SK-N-SH (cell line): ENCODE data around the gene COL28A1. TPM values are rescaled to one million over a fixed set of nuclear protein-coding genes. Genes with fewer than 3 reads are reported as not detected.

ENCODE experiments used
- CTCF ChIA-PET: fragments of 300-600, 350-600 bp; formaldehyde crosslinking; extraction: SDS; loops from one replicate; lab custom pipeline; 2021; lab: Yijun Ruan, JAX
- POLR2A ChIA-PET: fragments of 350-600 bp; sonication (Branson Sonifier 250); formaldehyde crosslinking; extraction: SDS; loops from one replicate; lab custom pipeline; 2020; ENCODE audit warnings: antibody characterized with exemption, inconsistent platforms; lab: Yijun Ruan, JAX
- DNase-seq: peaks from one replicate; pipeline ENCODE4 v3.0.0; 2012
- H2AFZ ChIP-seq: fragments of 200-600 bp; sonication (generic); 2 replicates; pipeline ENCODE4 v1.8.1; 2016; ENCODE audit warnings: antibody characterized with exemption, mild to moderate bottlenecking, low read depth
- H3F3A ChIP-seq: fragments of 200-600 bp; sonication (generic); replicated peaks from 2 replicates; pipeline ENCODE3; 2016; ENCODE audit warnings: antibody characterized with exemption, mild to moderate bottlenecking; ENCODE audit not compliant: insufficient read depth
- H3K27ac ChIP-seq, 2 experiments: fragments of 200-500 bp in 1 of 2; fragments of 200-600 bp in 1 of 2; sonication (Bioruptor generic) in 1 of 2; sonication (generic), shearing (Covaris generic) in 1 of 2; 2 replicates each; pipeline versions ENCODE4 v1.5.1 to v1.6.1; 2014 to 2016; ENCODE audit warnings: low read depth in 2 of 2, inconsistent platforms in 1 of 2, low read length in 1 of 2, mild to moderate bottlenecking in 1 of 2, mixed read lengths in 1 of 2
- H3K27me3 ChIP-seq: fragments of 200-600 bp; sonication (generic), shearing (Covaris generic); 2 replicates; pipeline ENCODE4 v1.6.1; 2016; ENCODE audit warnings: mixed run types; ENCODE audit not compliant: insufficient read depth
- H3K36me3 ChIP-seq, 2 experiments: fragments of 200-500 bp in 1 of 2; fragments of 200-600 bp in 1 of 2; sonication (Bioruptor generic) in 1 of 2; sonication (generic) in 1 of 2; replicated peaks in 1 of 2; 2 replicates each; pipeline versions ENCODE3 to v1.5.1; 2014 to 2016; ENCODE audit warnings: low read length in 1 of 2, mild to moderate bottlenecking in 1 of 2; ENCODE audit not compliant: insufficient read depth in 2 of 2, control insufficient read depth in 1 of 2
- H3K4me1 ChIP-seq, 2 experiments: fragments of 200-500 bp in 1 of 2; fragments of 200-600 bp in 1 of 2; sonication (Bioruptor generic) in 1 of 2; sonication (generic), shearing (Covaris generic) in 1 of 2; 2 replicates each; pipeline versions ENCODE4 v1.5.1 to v1.6.1; 2014 to 2016; ENCODE audit warnings: low read depth in 1 of 2, low read length in 1 of 2, mixed run types in 1 of 2; ENCODE audit not compliant: insufficient read depth in 2 of 2, control insufficient read depth in 1 of 2
- H3K4me2 ChIP-seq: fragments of 200-600 bp; sonication (generic), shearing (Covaris generic); 2 replicates; pipeline ENCODE4 v1.6.1; 2017; ENCODE audit warnings: mixed run types
- H3K4me3 ChIP-seq, 2 experiments: fragments of 200-500 bp in 1 of 2; fragments of 200-600 bp in 1 of 2; sonication (Bioruptor generic) in 1 of 2; sonication (generic), shearing (Covaris generic) in 1 of 2; 2 replicates each; pipeline versions ENCODE4 v1.5.1 to v1.8.1; 2014 to 2016; ENCODE audit warnings: low read depth in 2 of 2, inconsistent platforms in 1 of 2, low read length in 1 of 2, mild to moderate bottlenecking in 1 of 2, mixed read lengths in 1 of 2, moderate library complexity in 1 of 2
- H3K79me2 ChIP-seq: fragments of 200-600 bp; sonication (generic); 2 replicates; pipeline ENCODE4 v1.8.1; 2017; ENCODE audit warnings: mild to moderate bottlenecking; ENCODE audit not compliant: insufficient read depth
- H3K9ac ChIP-seq: fragments of 200-600 bp; sonication (generic); 2 replicates; pipeline ENCODE4 v1.6.1; 2017; ENCODE audit warnings: mixed run types
- H3K9me2 ChIP-seq: fragments of 200-600 bp; sonication (generic); 2 replicates; pipeline ENCODE4 v1.6.1; 2017; ENCODE audit warnings: mixed run types
- H3K9me3 ChIP-seq: fragments of 200-600 bp; sonication (generic); 2 replicates; pipeline ENCODE4 v1.6.1; 2017; ENCODE audit warnings: mixed run types, mild to moderate bottlenecking, moderate library complexity
- H4K20me1 ChIP-seq: fragments of 200-600 bp; sonication (generic); 2 replicates; pipeline ENCODE4 v1.6.1; 2017; ENCODE audit warnings: mild to moderate bottlenecking, mixed run types; ENCODE audit not compliant: insufficient read depth
- CHD2 ChIP-seq: fragments of 150-350 bp; IDR thresholded peaks from 2 replicates; pipeline ENCODE4 v1.6.1; 2018; ENCODE audit warnings: low read length; ENCODE audit not compliant: partially characterized antibody
- EP300 ChIP-seq, 2 experiments: IDR thresholded peaks; 2 replicates each; pipeline versions ENCODE4 v1.4.0 to v1.6.1; 2012; ENCODE audit warnings: borderline replicate concordance in 1 of 2, low read depth in 1 of 2, low read length in 1 of 2
- FOXJ3 ChIP-seq: sonication (generic); formaldehyde crosslinking; IDR thresholded peaks from 2 replicates; pipeline ENCODE4 v1.5.1; 2020; ENCODE audit warnings: mild to moderate bottlenecking, missing genetic modification reagents
- FOXM1 ChIP-seq: IDR thresholded peaks from 2 replicates; pipeline ENCODE4 v1.4.0; 2012; ENCODE audit warnings: low read depth, mild to moderate bottlenecking
- JUND ChIP-seq: IDR thresholded peaks from 2 replicates; pipeline ENCODE4 v1.4.0; 2012
- MXI1 ChIP-seq: IDR thresholded peaks from 2 replicates; pipeline ENCODE4 v1.6.1; 2012; ENCODE audit warnings: mild to moderate bottlenecking, low read depth, low read length, improper control_type of control experiment
- NRF1 ChIP-seq: IDR thresholded peaks from 2 replicates; pipeline ENCODE4 v1.6.1; 2012; ENCODE audit warnings: low read depth, mild to moderate bottlenecking, low read length
- POLR2AphosphoS5 ChIP-seq: IDR thresholded peaks from 2 replicates; pipeline ENCODE4 v1.6.1; 2012; ENCODE audit warnings: low read depth, low read length
- RCOR1 ChIP-seq: fragments of 150-350 bp; IDR thresholded peaks from 2 replicates; pipeline ENCODE4 v1.6.1; 2017; ENCODE audit warnings: antibody characterized with exemption, low read length
- RFX5 ChIP-seq: IDR thresholded peaks from 2 replicates; pipeline ENCODE4 v1.6.1; 2012; ENCODE audit warnings: mild to moderate bottlenecking, improper control_type of control experiment, low read length
- SIN3A ChIP-seq: IDR thresholded peaks from 2 replicates; pipeline ENCODE4 v1.6.1; 2012; ENCODE audit warnings: low read depth, mild to moderate bottlenecking, low read length, moderate library complexity, borderline replicate concordance
- SMC3 ChIP-seq: IDR thresholded peaks from 2 replicates; pipeline ENCODE4 v1.6.1; 2012; ENCODE audit warnings: low read depth, low read length, improper control_type of control experiment
- WGBS: methylation state at CpG from one replicate; pipeline ENCODE4 v1.1.6; 2017; ENCODE audit warnings: low lambda C conversion rate; 5-methylcytosine and 5-hydroxymethylcytosine counted together
- polyA plus RNA-seq, 3 experiments: library from polyadenylated mRNA; depleted of rRNA; stranded (reverse); fragments of >200 nt; gene quantifications; 2 replicates each; pipeline ENCODE4 v1.2.3, GENCODE V29; 2012
- TF ChIP-seq, protein P1 (sequence below): IDR thresholded peaks from 2 replicates; pipeline ENCODE4 v1.6.1; 2012; ENCODE audit warnings: mild to moderate bottlenecking, low read depth, low read length, moderate library complexity
- TF ChIP-seq, protein P2 (sequence below): IDR thresholded peaks from 2 replicates; pipeline ENCODE4; 2012
- TF ChIP-seq, protein P3 (sequence below): IDR thresholded peaks from 2 replicates; pipeline ENCODE4 v1.4.0; 2012; ENCODE audit warnings: low read depth, borderline replicate concordance
- TF ChIP-seq, protein P4 (sequence below): IDR thresholded peaks from 2 replicates; pipeline ENCODE4 v1.4.0; 2012; ENCODE audit warnings: low read depth, borderline replicate concordance

COL28A1 gene
- polyA plus RNA-seq, 1 of the 3 experiments (the other 2 are of a cell fraction): not detected

DNA sequence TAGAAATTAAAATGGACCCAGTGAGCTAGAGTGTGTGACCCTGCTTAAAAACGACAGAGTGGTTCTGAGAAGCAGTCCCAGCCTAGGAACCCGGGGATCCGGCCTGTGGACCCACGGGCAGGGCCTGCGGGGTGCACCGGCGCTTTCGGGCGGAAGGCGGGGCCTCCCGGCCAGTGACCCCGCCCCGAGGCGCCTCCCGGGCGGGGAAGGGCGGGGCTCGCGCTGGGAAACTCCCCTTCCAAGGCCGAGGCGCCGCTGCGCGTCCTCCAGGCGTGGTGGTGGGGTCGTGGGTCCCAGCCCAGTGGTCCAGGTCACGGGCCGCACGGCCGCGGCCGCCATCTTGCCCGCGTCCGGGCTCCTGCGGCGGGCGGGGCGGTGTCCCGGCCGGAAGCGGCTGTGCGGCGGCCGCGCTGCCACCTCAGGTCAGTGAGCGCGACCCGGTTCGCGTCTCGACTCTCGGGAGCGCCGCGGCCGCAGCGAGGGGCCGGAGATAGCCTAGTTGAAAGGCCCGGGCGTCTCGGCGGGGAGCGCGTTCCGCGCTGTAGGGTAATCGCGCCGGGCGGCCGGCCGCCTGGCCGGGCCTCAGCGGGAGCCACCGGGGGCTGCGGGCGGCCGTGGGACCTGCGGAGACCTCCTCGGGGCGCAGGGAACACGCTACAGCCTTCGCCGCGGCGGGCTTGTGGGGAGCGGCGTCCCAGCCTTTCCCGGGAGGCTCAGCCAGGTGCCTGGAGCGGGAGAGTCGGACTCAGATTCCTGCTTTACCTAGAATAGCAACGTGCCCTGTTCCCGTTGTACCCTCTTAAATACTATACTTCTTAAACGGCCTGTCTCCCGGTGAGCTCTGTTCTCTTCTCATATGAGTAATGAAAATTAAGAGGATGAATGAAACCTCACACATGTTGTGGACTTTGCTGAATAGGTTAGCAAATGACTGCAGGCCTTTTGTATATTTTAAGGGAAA is 31.3 kb upstream of the COL28A1 start, which contains the start of gene MIOS (continued):
- TF ChIP-seq, protein P1, sequence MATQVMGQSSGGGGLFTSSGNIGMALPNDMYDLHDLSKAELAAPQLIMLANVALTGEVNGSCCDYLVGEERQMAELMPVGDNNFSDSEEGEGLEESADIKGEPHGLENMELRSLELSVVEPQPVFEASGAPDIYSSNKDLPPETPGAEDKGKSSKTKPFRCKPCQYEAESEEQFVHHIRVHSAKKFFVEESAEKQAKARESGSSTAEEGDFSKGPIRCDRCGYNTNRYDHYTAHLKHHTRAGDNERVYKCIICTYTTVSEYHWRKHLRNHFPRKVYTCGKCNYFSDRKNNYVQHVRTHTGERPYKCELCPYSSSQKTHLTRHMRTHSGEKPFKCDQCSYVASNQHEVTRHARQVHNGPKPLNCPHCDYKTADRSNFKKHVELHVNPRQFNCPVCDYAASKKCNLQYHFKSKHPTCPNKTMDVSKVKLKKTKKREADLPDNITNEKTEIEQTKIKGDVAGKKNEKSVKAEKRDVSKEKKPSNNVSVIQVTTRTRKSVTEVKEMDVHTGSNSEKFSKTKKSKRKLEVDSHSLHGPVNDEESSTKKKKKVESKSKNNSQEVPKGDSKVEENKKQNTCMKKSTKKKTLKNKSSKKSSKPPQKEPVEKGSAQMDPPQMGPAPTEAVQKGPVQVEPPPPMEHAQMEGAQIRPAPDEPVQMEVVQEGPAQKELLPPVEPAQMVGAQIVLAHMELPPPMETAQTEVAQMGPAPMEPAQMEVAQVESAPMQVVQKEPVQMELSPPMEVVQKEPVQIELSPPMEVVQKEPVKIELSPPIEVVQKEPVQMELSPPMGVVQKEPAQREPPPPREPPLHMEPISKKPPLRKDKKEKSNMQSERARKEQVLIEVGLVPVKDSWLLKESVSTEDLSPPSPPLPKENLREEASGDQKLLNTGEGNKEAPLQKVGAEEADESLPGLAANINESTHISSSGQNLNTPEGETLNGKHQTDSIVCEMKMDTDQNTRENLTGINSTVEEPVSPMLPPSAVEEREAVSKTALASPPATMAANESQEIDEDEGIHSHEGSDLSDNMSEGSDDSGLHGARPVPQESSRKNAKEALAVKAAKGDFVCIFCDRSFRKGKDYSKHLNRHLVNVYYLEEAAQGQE: no peak
- TF ChIP-seq, protein P2, sequence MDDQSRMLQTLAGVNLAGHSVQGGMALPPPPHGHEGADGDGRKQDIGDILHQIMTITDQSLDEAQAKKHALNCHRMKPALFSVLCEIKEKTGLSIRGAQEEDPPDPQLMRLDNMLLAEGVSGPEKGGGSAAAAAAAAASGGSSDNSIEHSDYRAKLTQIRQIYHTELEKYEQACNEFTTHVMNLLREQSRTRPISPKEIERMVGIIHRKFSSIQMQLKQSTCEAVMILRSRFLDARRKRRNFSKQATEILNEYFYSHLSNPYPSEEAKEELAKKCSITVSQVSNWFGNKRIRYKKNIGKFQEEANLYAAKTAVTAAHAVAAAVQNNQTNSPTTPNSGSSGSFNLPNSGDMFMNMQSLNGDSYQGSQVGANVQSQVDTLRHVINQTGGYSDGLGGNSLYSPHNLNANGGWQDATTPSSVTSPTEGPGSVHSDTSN: no peak
- TF ChIP-seq, protein P3, sequence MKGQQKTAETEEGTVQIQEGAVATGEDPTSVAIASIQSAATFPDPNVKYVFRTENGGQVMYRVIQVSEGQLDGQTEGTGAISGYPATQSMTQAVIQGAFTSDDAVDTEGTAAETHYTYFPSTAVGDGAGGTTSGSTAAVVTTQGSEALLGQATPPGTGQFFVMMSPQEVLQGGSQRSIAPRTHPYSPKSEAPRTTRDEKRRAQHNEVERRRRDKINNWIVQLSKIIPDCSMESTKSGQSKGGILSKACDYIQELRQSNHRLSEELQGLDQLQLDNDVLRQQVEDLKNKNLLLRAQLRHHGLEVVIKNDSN: no peak
- 0 out of 2 replicates have a peak, but pooled peaks have one; percentile 25 for TF ChIP-seq RCOR1
- TF ChIP-seq SMC3: no peak
- TF ChIP-seq FOXJ3 (CRISPR knock-in tag): no peak

DNA sequence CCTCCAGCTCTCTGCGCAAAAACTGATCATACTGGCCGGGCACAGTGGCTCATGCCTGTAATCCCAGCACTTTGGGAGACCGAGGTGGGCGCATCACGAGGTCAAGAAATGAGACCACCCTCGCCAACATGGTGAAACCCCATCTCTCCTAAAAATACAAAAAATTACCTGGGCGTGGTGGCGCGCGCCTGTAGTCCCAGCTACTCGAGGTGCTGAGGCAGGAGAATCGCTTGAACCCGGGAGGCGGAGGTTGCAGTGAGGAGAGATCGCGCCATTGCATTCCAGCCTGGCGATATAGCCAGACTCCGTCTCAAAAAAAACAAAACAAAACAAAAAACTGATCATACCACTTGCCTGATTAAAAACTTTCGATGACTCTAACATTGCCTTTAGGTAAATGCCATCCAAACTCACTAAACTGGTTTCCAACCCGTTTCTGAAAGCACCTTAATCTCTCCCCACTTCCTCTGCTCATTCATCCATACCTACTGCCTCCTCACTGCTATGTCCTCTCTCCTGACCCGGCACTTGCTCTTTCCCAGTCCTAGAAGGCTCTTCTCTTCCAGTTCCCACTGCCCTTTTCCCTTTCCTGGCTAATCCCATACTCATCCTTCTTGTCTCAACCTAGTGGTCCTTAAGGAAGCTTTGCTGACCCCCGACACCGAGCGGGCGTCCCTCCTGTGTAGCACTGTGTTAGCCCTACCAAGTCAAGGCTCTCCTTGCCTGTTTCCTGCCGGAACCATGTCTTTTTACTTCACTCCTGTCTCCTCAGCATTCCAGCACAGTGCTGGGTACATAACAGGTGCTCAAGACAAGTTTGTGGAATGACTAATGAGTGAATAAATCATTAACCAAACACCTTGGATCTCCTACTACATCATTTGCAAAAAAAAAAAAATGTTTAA is 30.3 kb upstream of the COL28A1 start:
- Histone ChIP-seq H3K27me3 (no peaks in the 10 kb centered on the region), H3K9ac (peak overlapping the region; percentile 85; the same call in 1 of the 2 replicates), H3K36me3 (peaks cover 3 to 24% of the 10 kb centered on the region in 2 experiments), H3K4me1 (peaks cover 16 to 21% of the 10 kb centered on the region in 2 experiments; a peak in 3 of 4 replicates), H2AFZ (peak overlapping the region; percentile 84), H3K4me2 (peak overlapping the region; percentile 77), H4K20me1 (no peaks in the 10 kb centered on the region), H3K79me2 (peaks cover 38% of the 10 kb centered on the region), H3F3A (peaks cover 22% of the 10 kb centered on the region), H3K27ac (peak overlapping the region; percentile 70 to 92; a peak in 3 of 4 replicates), H3K9me2 (no peaks in the 10 kb centered on the region), H3K4me3 (peak overlapping the region; percentile 86 to 94; a peak in 3 of 4 replicates), H3K9me3 (no peaks in the 10 kb centered on the region)
- CTCF ChIA-PET: interaction anchor here (1.2 kb wide), 1 partner anchor 142 kb away, joined by 3 read pairs; no protein-coding TSS in a partner anchor
- WGBS: 93% methylated on average over 26 of the region's 26 CpGs
- DNase-seq: peak; percentile 47
- POLR2A ChIA-PET: no interaction called here
- no peak for TF ChIP-seq NRF1
- no peak for TF ChIP-seq MXI1
- TF ChIP-seq, protein P4, sequence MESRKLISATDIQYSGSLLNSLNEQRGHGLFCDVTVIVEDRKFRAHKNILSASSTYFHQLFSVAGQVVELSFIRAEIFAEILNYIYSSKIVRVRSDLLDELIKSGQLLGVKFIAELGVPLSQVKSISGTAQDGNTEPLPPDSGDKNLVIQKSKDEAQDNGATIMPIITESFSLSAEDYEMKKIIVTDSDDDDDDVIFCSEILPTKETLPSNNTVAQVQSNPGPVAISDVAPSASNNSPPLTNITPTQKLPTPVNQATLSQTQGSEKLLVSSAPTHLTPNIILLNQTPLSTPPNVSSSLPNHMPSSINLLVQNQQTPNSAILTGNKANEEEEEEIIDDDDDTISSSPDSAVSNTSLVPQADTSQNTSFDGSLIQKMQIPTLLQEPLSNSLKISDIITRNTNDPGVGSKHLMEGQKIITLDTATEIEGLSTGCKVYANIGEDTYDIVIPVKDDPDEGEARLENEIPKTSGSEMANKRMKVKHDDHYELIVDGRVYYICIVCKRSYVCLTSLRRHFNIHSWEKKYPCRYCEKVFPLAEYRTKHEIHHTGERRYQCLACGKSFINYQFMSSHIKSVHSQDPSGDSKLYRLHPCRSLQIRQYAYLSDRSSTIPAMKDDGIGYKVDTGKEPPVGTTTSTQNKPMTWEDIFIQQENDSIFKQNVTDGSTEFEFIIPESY: no peak
- TF ChIP-seq SMC3: no peak
- no peak for TF ChIP-seq JUND
- TF ChIP-seq FOXM1: no peak
- no peak for TF ChIP-seq CHD2
- no peak for TF ChIP-seq EP300 (IDR thresholded peaks at IDR 0.05; ENCODE audit: borderline replicate concordance in 1 of 2, low read depth in 1 of 2, low read length in 1 of 2)
- TF ChIP-seq RFX5: no peak
- TF ChIP-seq POLR2AphosphoS5: no peak
- TF ChIP-seq SIN3A: no peak
